SK-N-SH treated with all-trans-retinoic acid at 6 μM for 48 hours (cell line): ENCODE data around the gene GAP43.

Experiments used
- ARNTL ChIP-seq: fragments of 450-650 bp; formaldehyde crosslinking; IDR thresholded peaks from 2 replicates; pipeline ENCODE4 v1.5.0; 2020; ENCODE audit warnings: low read depth, mild to moderate bottlenecking, moderate library complexity, borderline replicate concordance
- BACH2 ChIP-seq: fragments of 250-450 bp; sonication (Bioruptor Pico); IDR thresholded peaks from 2 replicates; pipeline ENCODE4 v1.9.0; 2021; ENCODE audit warnings: mild to moderate bottlenecking, borderline replicate concordance
- CSRNP3 ChIP-seq: fragments of 250-450 bp; sonication (Bioruptor Pico); IDR thresholded peaks from 2 replicates; pipeline ENCODE4 v1.5.1; 2021; ENCODE audit warnings: mild to moderate bottlenecking, moderate library complexity
- ESRRG ChIP-seq: fragments of 250-450 bp; sonication (Bioruptor Pico); IDR thresholded peaks from 2 replicates; pipeline ENCODE4 v1.6.1; 2021; ENCODE audit warnings: mild to moderate bottlenecking
- PATZ1 ChIP-seq: fragments of 250-450 bp; sonication (Bioruptor Pico); IDR thresholded peaks from 2 replicates; pipeline ENCODE4 v1.8.0; 2020; ENCODE audit warnings: mild to moderate bottlenecking, moderate library complexity, borderline replicate concordance
- POU6F1 ChIP-seq: fragments of 250-450 bp; sonication (Bioruptor Pico); IDR thresholded peaks from 2 replicates; pipeline ENCODE4 v1.8.0; 2021; ENCODE audit warnings: low read depth, mild to moderate bottlenecking, moderate library complexity, borderline replicate concordance
- PPARA ChIP-seq: fragments of 250-450 bp; sonication (Bioruptor Pico); IDR thresholded peaks from 2 replicates; pipeline ENCODE4 v1.5.0; 2020; ENCODE audit warnings: mild to moderate bottlenecking, borderline replicate concordance
- RARB ChIP-seq: fragments of 250-450 bp; sonication (Bioruptor Pico); IDR thresholded peaks from 2 replicates; pipeline ENCODE4 v1.8.0; 2021; ENCODE audit warnings: mild to moderate bottlenecking, moderate library complexity
- TCF4 ChIP-seq: fragments of 250-450 bp; sonication (Bioruptor Pico); IDR thresholded peaks from 2 replicates; pipeline ENCODE4 v1.8.0; 2021; ENCODE audit warnings: mild to moderate bottlenecking, moderate library complexity, borderline replicate concordance
- ZC3H10 ChIP-seq: fragments of 250-450 bp; sonication (Bioruptor Pico); IDR thresholded peaks from 2 replicates; pipeline ENCODE4 v1.5.1; 2021; ENCODE audit warnings: mild to moderate bottlenecking, moderate library complexity
- ZFP30 ChIP-seq: fragments of 450-650 bp; formaldehyde crosslinking; IDR thresholded peaks from 2 replicates; pipeline ENCODE4 v1.5.0; 2022; ENCODE audit warnings: mild to moderate bottlenecking, moderate library complexity

- no peak for TF ChIP-seq ZFP30 (CRISPR knock-in tag)
- no peak for TF ChIP-seq PPARA (CRISPR knock-in tag)
- no peak for TF ChIP-seq ARNTL (CRISPR knock-in tag)
- no peak for TF ChIP-seq PATZ1 (CRISPR knock-in tag)
- no peak for TF ChIP-seq BACH2
- TF ChIP-seq POU6F1, result no peak
- TF ChIP-seq CSRNP3 (CRISPR knock-in tag), result no peak
- no peak for TF ChIP-seq ZC3H10 (CRISPR knock-in tag)
- TF ChIP-seq TCF4 (CRISPR knock-in tag), result no peak
- TF ChIP-seq RARB (CRISPR knock-in tag), result no peak
- TF ChIP-seq ESRRG (CRISPR knock-in tag), result no peak
Observed at GRCh38 chr3:115590873-115591272, 32.4 kb upstream of the GAP43 start.
